Measurements from ENCODE around the gene SUMO3.

The SUMO3 gene

DNA sequence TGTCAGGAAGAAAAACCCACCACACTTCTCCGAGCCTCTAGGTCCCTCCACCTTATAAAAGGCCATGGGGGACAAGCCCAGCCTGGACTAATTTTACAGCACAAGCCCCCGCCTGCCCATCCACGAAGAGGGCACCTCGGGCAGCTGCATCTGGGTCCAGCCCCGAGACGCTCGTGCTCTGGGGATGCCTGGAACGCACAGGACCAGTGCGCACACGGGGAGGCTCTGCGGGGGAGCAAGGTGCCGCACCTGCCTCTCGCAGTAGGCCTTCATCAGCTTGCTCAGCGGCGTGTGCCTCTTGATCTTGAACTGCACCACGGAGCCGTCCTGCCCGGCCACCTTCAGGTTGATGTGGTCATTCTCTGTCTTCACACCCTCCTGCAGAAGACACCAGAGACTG, 4.1 kb downstream of the SUMO3 start:
- TF ChIP-seq, protein P1, sequence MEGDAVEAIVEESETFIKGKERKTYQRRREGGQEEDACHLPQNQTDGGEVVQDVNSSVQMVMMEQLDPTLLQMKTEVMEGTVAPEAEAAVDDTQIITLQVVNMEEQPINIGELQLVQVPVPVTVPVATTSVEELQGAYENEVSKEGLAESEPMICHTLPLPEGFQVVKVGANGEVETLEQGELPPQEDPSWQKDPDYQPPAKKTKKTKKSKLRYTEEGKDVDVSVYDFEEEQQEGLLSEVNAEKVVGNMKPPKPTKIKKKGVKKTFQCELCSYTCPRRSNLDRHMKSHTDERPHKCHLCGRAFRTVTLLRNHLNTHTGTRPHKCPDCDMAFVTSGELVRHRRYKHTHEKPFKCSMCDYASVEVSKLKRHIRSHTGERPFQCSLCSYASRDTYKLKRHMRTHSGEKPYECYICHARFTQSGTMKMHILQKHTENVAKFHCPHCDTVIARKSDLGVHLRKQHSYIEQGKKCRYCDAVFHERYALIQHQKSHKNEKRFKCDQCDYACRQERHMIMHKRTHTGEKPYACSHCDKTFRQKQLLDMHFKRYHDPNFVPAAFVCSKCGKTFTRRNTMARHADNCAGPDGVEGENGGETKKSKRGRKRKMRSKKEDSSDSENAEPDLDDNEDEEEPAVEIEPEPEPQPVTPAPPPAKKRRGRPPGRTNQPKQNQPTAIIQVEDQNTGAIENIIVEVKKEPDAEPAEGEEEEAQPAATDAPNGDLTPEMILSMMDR (IDR thresholded peaks at IDR 0.05; ENCODE audit: low read depth, low read length, missing control alignments) = no peak
- H3K4me3 ChIP-seq (replicated peaks; ENCODE audit: low read depth, low read length) = no peak overlapping the region
- DNase-seq (ENCODE audit: extremely low read depth, low read depth) = no peak

DNA sequence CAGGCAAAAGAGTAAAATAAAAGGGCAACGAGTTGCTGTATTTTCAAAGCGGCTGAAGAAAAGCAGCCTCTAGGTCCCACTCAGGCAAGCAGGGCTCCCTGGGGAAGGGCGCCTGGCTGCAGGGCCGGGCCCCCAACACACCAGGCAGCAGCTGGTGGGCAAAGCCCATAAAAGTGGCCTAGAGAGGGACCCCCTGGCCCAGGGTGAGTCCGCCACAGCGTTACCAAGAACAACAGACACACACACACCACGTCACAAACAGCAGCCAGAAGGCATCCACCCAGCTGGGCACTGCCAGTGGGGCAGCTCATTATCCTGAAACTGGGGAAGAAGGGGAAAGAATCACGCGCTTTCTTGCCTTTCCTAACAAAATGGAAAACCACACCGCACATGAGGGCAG, 4.7 kb downstream of the SUMO3 start:
- no peak overlapping the region for H3K4me3 ChIP-seq (replicated peaks; ENCODE audit: low read depth, low read length)
- TF ChIP-seq, protein P1 (IDR thresholded peaks at IDR 0.05; ENCODE audit: low read depth, low read length, missing control alignments) = no peak
- DNase-seq (ENCODE audit: extremely low read depth, low read depth) = no peak

DNA sequence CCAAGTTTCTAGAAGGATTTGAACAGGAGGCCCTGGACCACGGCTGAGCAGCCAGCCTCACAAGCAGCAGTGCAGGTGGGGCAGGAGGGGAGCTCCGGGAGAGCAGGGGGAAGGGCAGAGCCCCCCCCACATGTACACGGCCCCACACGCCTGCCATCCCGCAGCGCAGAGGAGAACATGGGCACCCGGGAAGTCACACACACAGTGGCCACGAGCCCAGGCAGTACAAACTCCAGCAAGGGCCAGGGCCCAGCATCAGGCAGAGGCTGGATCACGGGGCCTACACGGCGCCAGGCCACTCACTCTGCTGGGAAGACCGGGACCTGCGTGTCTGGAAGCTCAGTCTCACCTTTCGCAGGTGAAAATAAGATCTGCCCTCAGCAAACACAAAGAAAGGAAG, 5.2 kb downstream of the SUMO3 start:
- no peak overlapping the region for H3K4me3 ChIP-seq (replicated peaks; ENCODE audit: low read depth, low read length)
- no peak for DNase-seq (ENCODE audit: extremely low read depth, low read depth)
- TF ChIP-seq, protein P1 (IDR thresholded peaks at IDR 0.05; ENCODE audit: low read depth, low read length, missing control alignments) = no peak

DNA sequence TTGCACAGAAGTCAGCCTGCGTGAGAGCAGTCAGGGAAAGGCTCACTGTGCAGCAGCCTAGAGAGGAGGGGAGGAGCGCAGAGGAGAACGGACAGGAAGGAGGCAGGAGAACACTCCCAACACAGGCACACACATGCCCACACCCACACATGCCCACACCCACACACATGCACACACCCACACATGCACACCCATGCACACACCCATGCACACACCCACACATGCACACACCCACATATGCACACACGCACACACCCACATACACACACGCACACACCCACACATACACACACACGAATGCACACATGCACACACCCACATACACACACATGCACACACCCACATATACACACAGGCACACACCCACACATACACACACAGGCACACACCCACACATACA, 7.1 kb downstream of the SUMO3 start:
- DNase-seq (ENCODE audit: extremely low read depth, low read depth) = no peak
- TF ChIP-seq, protein P1 (IDR thresholded peaks at IDR 0.05; ENCODE audit: low read depth, low read length, missing control alignments) = no peak
- no peak overlapping the region for H3K4me3 ChIP-seq (replicated peaks; ENCODE audit: low read depth, low read length)

DNA sequence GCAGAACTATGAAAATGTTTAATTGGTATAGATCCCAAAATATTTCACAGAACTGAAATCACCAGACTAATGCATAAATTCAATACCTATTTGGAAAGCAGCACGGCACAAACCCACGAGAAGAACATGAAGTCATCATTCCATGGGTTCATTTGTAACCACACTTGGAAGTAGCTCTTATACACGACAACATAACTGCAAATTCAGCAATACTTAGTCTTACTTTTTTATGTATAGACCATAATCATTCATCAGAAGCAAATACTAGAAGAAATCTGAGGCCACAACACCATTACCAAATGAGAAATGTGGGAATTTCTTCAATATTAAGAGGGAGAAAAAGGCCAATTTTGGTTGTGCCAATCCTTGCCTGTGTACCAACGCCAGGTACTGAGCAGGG, 12.0 kb downstream of the SUMO3 start:
- no peak for DNase-seq (ENCODE audit: extremely low read depth, low read depth)
- TF ChIP-seq, protein P1 (IDR thresholded peaks at IDR 0.05; ENCODE audit: low read depth, low read length, missing control alignments) = no peak
- no peak overlapping the region for H3K4me3 ChIP-seq (replicated peaks; ENCODE audit: low read depth, low read length)

- TF ChIP-seq, protein P1 (IDR thresholded peaks at IDR 0.05; ENCODE audit: low read depth, low read length, missing control alignments) = no peak
- no peak overlapping the region for H3K4me3 ChIP-seq (replicated peaks; ENCODE audit: low read depth, low read length)
- DNase-seq (ENCODE audit: extremely low read depth, low read depth) = no peak
Observed at GRCh38 chr21:44805226-44805625, 12.6 kb downstream of the SUMO3 start.

GRCh38 chr21:44804762-44805161, 13.1 kb downstream of the SUMO3 start:
- TF ChIP-seq, protein P1 (IDR thresholded peaks at IDR 0.05; ENCODE audit: low read depth, low read length, missing control alignments) = no peak
- no peak for DNase-seq (ENCODE audit: extremely low read depth, low read depth)
- H3K4me3 ChIP-seq (replicated peaks; ENCODE audit: low read depth, low read length) = no peak overlapping the region

Data from HFF-Myc (cell line).